IPS-18a (cell line): Measurements from ENCODE around the gene DHX30.
A peak's percentile ranks its signal among the peaks of the same experiment; 100 is the strongest.
"Not testable (repeated sequence)": the region's sequence is repeated elsewhere in the genome, so short reads cannot be mapped to it uniquely, and the experiment has no call there.

Source experiments
- H3K27ac ChIP-seq: one replicate; pipeline ENCODE4 v1.5.1; 2013; ENCODE audit warnings: low read length
- H3K27me3 ChIP-seq: one replicate; pipeline ENCODE4 v1.6.1; 2013; ENCODE audit warnings: mild to moderate bottlenecking, low read length; ENCODE audit not compliant: control insufficient read depth, insufficient read depth
- H3K36me3 ChIP-seq: one replicate; pipeline ENCODE4 v1.6.1; 2013; ENCODE audit warnings: low read depth, low read length; ENCODE audit not compliant: control insufficient read depth
- H3K4me1 ChIP-seq: one replicate; pipeline ENCODE4 v1.6.1; 2013; ENCODE audit warnings: low read depth, low read length; ENCODE audit not compliant: control insufficient read depth
- H3K4me3 ChIP-seq: one replicate; pipeline ENCODE4 v1.5.1; 2013; ENCODE audit warnings: low read length
- H3K9ac ChIP-seq: one replicate; pipeline ENCODE4 v1.6.1; 2013; ENCODE audit warnings: mild to moderate bottlenecking, low read length, moderate library complexity
- H3K9me3 ChIP-seq: one replicate; pipeline ENCODE4 v1.6.1; 2013; ENCODE audit warnings: low read depth, low read length; ENCODE audit not compliant: control insufficient read depth

Gene DHX30

GRCh38 chr3:47824541-47825473 is 21.9 kb downstream of the DHX30 start:
- Histone ChIP-seq H3K27ac (peak overlapping the region; percentile 19), H3K36me3 (peaks cover 40% of the 10 kb centered on the region), H3K27me3 (no peaks in the 10 kb centered on the region), H3K4me3 (peak overlapping the region; percentile 94), H3K4me1 (peaks cover 9% of the 10 kb centered on the region), H3K9me3 (no peaks in the 10 kb centered on the region), H3K9ac (peak overlapping the region; percentile 91)

- Histone ChIP-seq H3K4me3 (peak overlapping the region; percentile 94), H3K9me3 (no peaks in the 10 kb centered on the region), H3K27ac (peak overlapping the region; percentile 19), H3K36me3 (peaks cover 38% of the 10 kb centered on the region), H3K4me1 (peaks cover 9% of the 10 kb centered on the region), H3K9ac (peak overlapping the region; percentile 91), H3K27me3 (no peaks in the 10 kb centered on the region)
Observed at GRCh38 chr3:47825590-47825989, 22.7 kb downstream of the DHX30 start.

- H3K36me3 ChIP-seq: peaks cover 66% of the 10 kb centered on the region
- not testable (repeated sequence) for H3K9ac ChIP-seq, H3K27me3 ChIP-seq
Observed at GRCh38 chr3:47829482-47829881, 26.5 kb downstream of the DHX30 start.

GRCh38 chr3:47836986-47837385 is 34.0 kb downstream of the DHX30 start:
- Histone ChIP-seq H3K27ac (no peak overlapping the region), H3K4me1 (peaks cover 14% of the 10 kb centered on the region), H3K4me3 (no peak overlapping the region), H3K36me3 (peaks cover 63% of the 10 kb centered on the region), H3K9ac (no peak overlapping the region), H3K9me3 (no peaks in the 10 kb centered on the region), H3K27me3 (no peaks in the 10 kb centered on the region)

More at GRCh38 chr3:47829482-47829881, 26.5 kb downstream of the DHX30 start:
- H3K9me3 ChIP-seq, H3K27ac ChIP-seq, H3K4me1 ChIP-seq, H3K4me3 ChIP-seq: not testable (repeated sequence)

GRCh38 chr3:47838503-47838902 is 35.6 kb downstream of the DHX30 start:
- Histone ChIP-seq H3K4me3 (no peak overlapping the region), H3K27me3 (no peaks in the 10 kb centered on the region), H3K27ac (no peak overlapping the region), H3K9me3 (no peaks in the 10 kb centered on the region), H3K4me1 (peaks cover 25% of the 10 kb centered on the region), H3K9ac (no peak overlapping the region), H3K36me3 (peaks cover 63% of the 10 kb centered on the region)

- no peak overlapping the region for H3K27ac ChIP-seq
- H3K4me1 ChIP-seq: peaks cover 25% of the 10 kb centered on the region
- H3K4me3 ChIP-seq: peak overlapping the region; percentile 5
- H3K36me3 ChIP-seq: peaks cover 70% of the 10 kb centered on the region
- no peaks in the 10 kb centered on the region for H3K9me3 ChIP-seq
- no peak overlapping the region for H3K9ac ChIP-seq
- H3K27me3 ChIP-seq: no peaks in the 10 kb centered on the region
Observed at GRCh38 chr3:47841786-47842349, 38.9 kb downstream of the DHX30 start.

GRCh38 chr3:47846186-47846879 is 43.4 kb downstream of the DHX30 start:
- Histone ChIP-seq H3K36me3 (peaks cover 84% of the 10 kb centered on the region), H3K9ac (no peak overlapping the region), H3K4me1 (peaks cover 17% of the 10 kb centered on the region), H3K27ac (no peak overlapping the region), H3K27me3 (no peaks in the 10 kb centered on the region), H3K9me3 (no peaks in the 10 kb centered on the region), H3K4me3 (no peak overlapping the region)

- H3K4me1 ChIP-seq: peaks cover 12% of the 10 kb centered on the region
- H3K4me3 ChIP-seq: no peak overlapping the region
- no peaks in the 10 kb centered on the region for H3K27me3 ChIP-seq
- H3K9ac ChIP-seq: no peak overlapping the region
- H3K36me3 ChIP-seq: peaks cover 86% of the 10 kb centered on the region
- H3K9me3 ChIP-seq: no peaks in the 10 kb centered on the region
- H3K27ac ChIP-seq: no peak overlapping the region
Observed at GRCh38 chr3:47846880-47847248, 43.9 kb downstream of the DHX30 start.

- peaks cover 86% of the 10 kb centered on the region for H3K36me3 ChIP-seq
- H3K27ac ChIP-seq: no peak overlapping the region
- H3K4me3 ChIP-seq: no peak overlapping the region
- H3K9me3 ChIP-seq: no peaks in the 10 kb centered on the region
- no peak overlapping the region for H3K9ac ChIP-seq
- H3K27me3 ChIP-seq: no peaks in the 10 kb centered on the region
- H3K4me1 ChIP-seq: peaks cover 8% of the 10 kb centered on the region
Observed at GRCh38 chr3:47847260-47847659, 44.3 kb downstream of the DHX30 start.

GRCh38 chr3:47847801-47848518 is 45.0 kb downstream of the DHX30 start:
- Histone ChIP-seq H3K36me3 (peaks cover 79% of the 10 kb centered on the region), H3K27ac (no peak overlapping the region), H3K27me3 (no peaks in the 10 kb centered on the region), H3K9me3 (no peaks in the 10 kb centered on the region), H3K4me1 (peaks cover under 1% of the 10 kb centered on the region), H3K9ac (no peak overlapping the region), H3K4me3 (no peak overlapping the region)

GRCh38 chr3:47848599-47849117 is 45.7 kb downstream of the DHX30 start:
- Histone ChIP-seq H3K4me1 (no peaks in the 10 kb centered on the region), H3K27me3 (no peaks in the 10 kb centered on the region), H3K9ac (no peak overlapping the region), H3K9me3 (no peaks in the 10 kb centered on the region), H3K36me3 (peaks cover 72% of the 10 kb centered on the region), H3K4me3 (no peak overlapping the region), H3K27ac (no peak overlapping the region)
